NCI-H510A treated with DMSO at 0.1 percent for 48 hours (cell line): ENCODE results near the gene TACSTD2.
"Not testable (repeated sequence)": the region's sequence is repeated elsewhere in the genome, so short reads cannot be mapped to it uniquely, and the experiment has no call there.

Experiments
- DNase-seq: peaks from one replicate; lab custom pipeline; 2025; lab: John Stamatoyannopoulos, UW

Gene TACSTD2

GRCh38 chr1:58563715-58564114, 13.3 kb downstream of the TACSTD2 start:
- DNase-seq, result not testable (repeated sequence)

- DNase-seq, result no peak
Measured at GRCh38 chr1:58561633-58562032, 15.4 kb downstream of the TACSTD2 start.

GRCh38 chr1:58555393-58555792, 21.7 kb downstream of the TACSTD2 start:
- no peak for DNase-seq

GRCh38 chr1:58551186-58552140, 25.6 kb downstream of the TACSTD2 start:
- no peak for DNase-seq

- not testable (repeated sequence) for DNase-seq
Measured at GRCh38 chr1:58549291-58549690, 27.8 kb downstream of the TACSTD2 start.

- DNase-seq, result no peak
Measured at GRCh38 chr1:58548371-58548770, 28.7 kb downstream of the TACSTD2 start.

GRCh38 chr1:58546520-58547308, 30.3 kb downstream of the TACSTD2 start, which contains the start of gene OMA1:
Gene OMA1, minus strand, starts transcription at chr1:58546726. Its CDS starts 7,432 bp downstream, at chr1:58539294.
- DNase-seq, result peak; percentile 98

- DNase-seq, result peak; percentile 44
Measured at GRCh38 chr1:58545591-58546519, 31.2 kb downstream of the TACSTD2 start.

GRCh38 chr1:58543260-58543659, 33.8 kb downstream of the TACSTD2 start:
- DNase-seq, result no peak

GRCh38 chr1:58539553-58539952, 37.5 kb downstream of the TACSTD2 start:
- DNase-seq, result no peak

GRCh38 chr1:58538821-58539220, 38.2 kb downstream of the TACSTD2 start:
- DNase-seq, result no peak

GRCh38 chr1:58531842-58532241, 45.2 kb downstream of the TACSTD2 start:
- DNase-seq, result not testable (repeated sequence)

GRCh38 chr1:58529284-58529683, 47.8 kb downstream of the TACSTD2 start:
- no peak for DNase-seq

GRCh38 chr1:58528518-58528917, 48.5 kb downstream of the TACSTD2 start:
- no peak for DNase-seq
